Stimulated activated CD8-positive, alpha-beta memory T cell treated with anti-CD3 and anti-CD28 coated beads, Interleukin-2, amount 100 ng/mL, for 48 hours (primary cell): ENCODE measurements around the gene GOLGA2.
"Not testable (repeated sequence)": the region's sequence is repeated elsewhere in the genome, so short reads cannot be mapped to it uniquely, and the experiment has no call there.

Source experiments
- DNase-seq, 2 donors: peaks; one replicate each; pipeline ENCODE4 v3.0.0-alpha.2; 2020; ENCODE audit warnings: low read depth in 2 of 2

Gene GOLGA2

DNA sequence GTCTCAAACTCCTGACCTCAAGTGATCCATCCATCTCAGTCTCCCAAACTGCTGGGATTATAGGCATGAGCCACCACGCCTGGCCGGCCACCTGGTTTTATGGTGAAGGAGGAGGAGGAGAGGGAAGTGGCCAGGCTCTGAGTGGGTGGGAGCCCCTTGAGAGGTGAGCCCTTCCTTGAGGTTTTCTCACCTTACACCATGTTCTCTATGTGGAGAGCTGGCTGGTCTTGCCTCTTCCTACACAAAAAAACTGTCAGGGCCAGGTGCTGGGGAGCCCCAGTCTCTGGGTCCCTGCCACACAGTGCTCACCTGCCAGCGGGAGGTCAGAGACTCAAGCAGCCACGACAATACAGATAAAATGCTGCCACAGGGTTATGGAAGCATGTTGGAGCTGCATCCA, 18.3 kb upstream of the GOLGA2 start:
- no peak for DNase-seq

DNA sequence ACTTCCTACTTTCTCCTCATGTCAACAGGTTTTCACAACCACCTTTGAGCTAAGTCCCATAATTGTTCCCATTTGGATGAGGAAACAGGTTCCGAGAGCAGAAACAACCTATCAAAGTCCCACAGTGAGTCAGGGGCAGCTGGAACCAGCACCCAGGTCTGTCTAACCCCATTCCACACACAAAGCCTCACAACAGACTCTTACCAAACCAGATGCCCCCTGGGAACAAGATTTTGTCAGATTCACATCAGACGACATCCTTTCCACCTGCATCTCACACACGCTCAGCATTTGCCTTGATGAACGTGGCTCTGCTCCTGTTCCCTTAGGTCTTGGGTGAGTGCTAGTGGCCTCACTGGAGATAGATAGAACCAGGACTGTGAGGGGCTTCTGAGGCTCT, 17.3 kb upstream of the GOLGA2 start:
- DNase-seq, result no peak

DNA sequence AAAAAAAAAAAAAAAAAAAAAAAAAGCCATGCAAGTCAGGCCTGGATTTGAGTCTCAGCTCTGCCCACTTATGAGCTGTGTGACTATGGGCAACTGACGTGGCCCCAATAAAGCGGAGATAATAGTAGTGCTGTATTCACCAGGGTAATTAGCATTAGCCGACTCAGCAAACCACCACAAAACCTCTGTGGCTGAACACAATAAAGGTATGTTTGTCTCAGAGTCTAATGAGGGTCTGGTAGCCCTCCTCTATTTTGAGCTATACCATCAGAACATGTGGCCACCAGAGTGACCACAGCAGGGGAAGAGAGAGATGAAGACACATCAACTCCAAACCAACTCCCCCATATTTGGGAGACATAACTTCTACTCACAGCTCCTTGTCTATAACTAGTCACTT, 16.2 kb upstream of the GOLGA2 start:
- no peak for DNase-seq

DNA sequence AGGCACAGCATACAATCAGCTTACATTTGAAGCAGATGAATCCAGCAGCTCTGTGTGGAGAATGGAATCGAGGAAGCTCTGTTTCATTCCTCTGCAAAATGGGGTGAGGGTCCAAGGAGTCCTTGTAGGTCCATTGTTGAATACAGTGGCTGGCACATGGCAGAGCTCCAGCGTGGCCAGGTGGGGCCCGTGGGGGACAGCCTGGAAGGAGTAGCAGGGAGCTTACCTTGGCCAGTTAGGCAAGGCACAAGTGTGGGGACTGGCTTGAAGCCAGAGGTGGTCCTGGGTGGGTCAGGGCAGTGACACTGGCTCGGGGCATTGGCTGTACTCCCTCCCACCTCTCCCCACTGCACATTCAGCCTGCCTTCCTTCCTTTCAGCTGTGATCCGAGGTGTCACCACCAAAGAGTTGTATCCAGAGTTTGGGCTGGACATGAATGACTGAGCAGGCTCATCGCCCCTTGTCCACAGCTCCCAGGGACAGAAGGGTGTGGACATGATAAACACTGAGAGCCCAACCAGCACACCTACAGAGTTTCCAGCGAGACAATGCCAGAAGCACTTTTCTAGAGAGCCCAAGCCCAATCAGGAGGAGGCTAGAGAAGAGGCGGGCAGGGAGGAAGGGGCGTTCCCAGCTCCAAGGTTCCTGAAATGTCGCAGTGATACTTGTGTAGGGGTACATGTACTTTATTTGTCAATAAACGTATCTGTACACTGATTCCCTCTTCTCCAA, 12.6 kb upstream of the GOLGA2 start:
- no peak for DNase-seq

DNA sequence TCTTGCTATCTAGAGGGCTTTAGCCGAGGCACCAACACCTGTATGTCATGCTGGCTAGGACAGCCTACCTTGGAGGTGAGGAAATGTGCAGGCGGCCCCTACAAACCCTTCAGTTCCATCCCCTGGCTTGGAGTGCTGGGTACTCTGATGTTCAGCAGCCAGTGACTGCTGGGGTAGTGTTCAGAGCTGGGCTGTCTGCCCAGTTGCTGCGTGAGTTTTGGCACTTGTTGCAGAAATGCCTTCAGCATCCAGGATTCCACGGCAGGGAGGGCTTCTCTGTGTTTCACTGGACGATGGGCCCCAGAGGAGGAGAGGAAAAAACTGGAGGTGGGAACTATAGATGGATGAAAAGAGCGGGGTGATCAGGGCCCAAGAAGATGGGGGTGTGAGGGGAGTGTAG, 10.6 kb upstream of the GOLGA2 start:
- DNase-seq, result no peak

DNA sequence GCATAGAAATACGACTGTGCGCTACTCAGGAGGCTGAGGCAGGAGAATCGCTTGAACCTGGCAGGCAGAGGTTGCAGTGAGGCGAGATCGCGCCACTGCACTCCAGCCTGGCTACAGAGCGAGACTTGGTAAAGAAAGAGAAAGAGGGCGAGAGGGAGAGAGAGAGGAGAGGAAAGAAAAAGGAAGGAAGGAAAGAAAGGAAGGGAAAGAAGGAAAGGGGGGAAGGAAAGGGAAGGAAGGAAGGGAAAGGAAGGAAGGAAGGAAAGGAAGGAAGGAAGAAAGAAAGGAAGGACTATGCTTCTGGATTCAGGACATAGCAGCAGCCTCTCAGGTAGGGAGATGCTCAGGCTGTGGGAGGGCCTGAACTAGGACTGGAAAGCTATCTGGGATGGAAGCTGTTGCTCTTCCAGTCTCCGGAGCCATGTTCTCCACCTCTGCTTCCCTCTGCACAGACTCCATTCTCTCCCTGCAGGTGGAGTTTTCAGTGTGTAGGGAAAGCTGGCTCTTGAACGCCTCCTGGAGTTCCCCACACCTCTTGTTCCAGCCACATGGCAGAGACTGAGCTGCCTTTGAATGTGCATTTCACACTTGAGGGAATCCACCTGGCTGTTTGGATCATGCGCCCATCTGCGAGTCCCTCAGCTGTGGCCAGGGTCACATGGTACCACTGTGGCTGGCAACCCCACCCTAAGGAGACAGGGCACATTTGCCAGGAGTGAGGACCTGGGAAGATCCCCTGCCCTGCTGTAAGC, 9.4 kb upstream of the GOLGA2 start:
- DNase-seq, result no peak

DNA sequence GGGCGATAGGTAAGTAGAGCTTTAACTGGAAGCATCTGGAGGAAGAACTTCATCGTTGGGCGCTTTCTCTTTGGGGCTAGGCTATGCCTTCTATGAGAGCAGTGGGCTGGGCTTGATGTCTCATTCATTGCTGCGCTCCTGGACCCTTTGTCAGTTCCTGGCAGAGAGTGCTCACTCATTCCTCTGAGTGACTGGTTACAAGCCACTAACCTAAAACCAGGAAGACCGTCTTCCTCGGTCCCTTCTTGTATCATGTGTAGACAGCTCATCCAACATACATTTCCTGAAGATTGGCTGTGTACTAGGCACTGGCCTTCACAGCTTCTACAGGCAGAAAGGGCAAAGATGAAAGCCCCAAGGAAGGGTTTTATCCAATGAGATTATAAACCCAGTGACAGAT, 6.7 kb upstream of the GOLGA2 start:
- DNase-seq, result no peak

DNA sequence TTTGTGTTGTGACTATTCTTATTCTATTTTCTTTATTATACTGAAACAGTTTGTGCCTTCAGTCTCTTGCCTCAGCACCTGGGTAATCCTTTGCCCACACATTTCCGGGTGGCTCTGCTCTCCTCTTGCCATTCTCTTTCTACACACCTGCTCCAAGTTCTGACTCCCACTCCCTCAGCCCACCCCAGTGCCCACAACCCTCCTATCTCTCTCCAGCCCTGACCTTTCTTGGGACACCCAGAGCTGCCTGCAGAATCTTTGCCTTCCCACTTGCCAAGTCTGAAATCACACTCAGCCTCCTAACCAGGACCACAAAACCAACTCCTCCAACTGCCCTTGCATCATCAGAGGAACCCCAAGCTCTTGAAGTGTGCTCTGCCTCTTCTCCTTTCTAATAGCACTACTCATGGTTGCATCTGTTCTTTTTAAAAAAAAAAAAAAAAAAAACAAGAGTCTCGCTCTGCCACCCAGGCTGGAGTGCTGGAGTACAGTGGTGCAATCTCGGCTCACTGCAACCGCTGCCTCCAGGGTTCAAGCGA, 4.3 kb upstream of the GOLGA2 start:
- no peak for DNase-seq

DNA sequence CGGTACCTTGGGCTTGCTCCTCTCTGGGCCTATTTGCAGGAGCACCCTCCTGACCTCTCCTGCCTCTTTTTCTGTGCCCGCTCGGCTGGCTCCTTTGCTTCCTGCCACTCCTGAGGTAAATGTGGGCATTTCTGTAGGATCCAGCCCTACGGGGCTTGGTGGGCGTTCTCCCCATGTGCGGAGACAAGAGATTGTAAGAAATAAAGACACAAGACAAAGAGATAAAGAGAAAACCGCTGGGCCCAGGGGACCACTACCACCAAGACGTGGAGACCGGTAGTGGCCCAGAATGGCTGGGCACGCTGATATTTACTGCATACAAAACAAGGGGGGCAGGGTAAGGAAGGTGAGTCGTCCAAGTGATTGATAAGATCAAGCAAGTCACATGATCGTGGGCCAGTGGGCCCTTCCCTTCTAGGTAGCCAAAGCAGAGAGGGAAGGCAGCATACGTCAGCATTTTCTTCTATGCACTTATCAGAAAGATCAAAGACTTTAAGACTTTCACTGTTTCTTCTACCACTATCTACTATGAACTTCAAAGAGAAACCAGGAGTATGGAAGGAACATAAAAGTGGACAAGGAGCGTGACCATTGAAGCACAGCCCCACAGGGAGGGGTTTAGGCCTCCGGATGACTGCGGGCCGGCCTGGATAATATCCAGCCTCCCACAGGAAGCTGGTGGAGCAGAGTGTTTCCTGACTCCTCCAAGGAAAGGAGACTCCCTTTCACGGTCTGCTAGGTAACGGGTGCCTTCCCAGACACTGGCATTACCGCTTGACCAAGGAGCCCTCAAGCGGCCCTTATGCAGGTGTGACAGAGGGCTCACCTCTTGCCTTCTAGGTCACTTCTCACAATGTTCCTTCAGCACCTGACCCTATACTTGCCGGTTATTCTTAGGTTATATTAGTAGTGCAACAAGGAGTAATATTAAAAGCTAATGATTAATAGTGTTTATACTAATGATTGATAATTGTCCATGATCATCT, 3.6 kb upstream of the GOLGA2 start:
- not testable (repeated sequence) for DNase-seq

DNA sequence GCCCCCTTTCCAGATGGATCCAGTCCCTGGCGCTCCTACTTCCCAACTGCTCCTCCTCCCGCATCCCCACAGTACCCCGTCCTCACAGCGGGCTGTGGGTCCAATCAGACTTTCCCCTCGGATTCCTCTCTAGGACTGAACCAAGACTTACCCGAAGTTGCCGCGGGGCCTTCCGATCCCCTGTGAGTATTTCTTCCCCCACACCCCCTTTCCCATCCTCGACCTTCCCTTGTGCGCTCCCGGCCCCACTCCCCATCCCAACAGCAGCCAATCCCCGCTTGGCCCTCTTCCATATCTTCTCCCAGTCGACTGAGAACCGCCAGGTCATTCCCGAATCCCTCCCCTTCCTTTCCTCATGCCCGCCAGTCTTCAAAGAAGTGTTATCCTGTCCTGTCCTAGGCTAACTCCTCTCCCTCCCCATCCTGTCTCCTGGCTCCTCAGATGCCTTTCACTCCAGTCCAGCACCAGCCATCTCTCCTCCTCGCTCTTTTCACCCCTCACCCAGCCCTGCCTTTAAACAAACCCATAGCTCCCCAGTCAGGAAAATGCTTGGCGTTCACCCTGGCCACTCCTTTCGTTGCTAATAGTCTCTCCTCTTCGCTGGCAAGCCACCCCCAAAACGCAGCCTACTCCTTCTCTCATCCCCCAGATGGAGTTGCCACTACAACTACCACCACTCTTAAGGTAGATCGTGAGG, 915 bp upstream of the GOLGA2 start:
- DNase-seq, result no peak

DNA sequence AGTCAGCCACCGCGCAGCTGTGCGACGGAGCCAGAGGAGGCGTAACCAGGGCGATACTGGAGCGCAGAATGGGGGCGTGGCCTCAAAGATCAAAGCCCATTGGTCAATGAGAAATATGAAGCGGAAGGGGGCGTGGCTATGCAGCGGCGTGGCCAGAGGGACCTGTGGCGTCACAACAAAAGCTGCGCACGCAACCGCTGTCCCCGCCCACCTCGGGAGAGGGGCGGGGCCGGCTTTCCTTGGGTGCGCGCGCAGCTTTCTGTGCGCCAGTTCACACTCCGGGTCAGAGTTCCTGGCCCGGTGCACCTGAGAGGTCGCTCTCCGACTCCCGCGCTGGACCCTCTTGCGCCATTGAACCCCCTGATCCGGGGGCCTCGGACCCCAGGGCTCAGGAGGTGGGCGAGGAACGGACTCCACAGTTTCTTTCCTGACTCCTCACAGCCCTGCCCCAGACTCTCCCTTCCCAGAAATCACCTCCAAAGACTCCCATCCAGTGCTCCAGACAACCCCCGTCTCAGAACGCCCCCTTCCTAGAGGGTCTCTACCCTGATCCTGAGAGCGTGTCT, 284 bp upstream of the GOLGA2 start, which contains the start of gene SWI5:
Gene SWI5 (plus strand): TSS at position 269 of the 566 bp plus-strand sequence.
- peak; percentile 100 for DNase-seq

DNA sequence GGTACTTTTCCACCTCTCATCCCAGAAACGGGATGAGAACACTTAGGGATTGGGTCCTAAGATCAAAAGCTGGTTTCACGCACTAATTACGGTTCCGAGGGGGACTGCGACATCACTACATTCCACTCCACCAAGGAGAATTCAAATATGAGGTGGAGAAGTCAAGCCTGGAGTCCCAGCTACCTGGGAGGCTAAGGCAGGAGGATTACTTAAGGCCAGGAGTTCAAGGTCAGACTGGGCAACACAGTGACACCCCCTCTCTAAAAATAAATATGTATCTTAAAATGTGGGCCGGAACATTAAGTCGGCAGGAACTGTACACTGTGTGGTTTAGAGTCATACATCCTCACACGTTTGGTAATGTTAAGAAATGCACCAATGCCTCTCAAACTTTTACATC, 1.6 kb downstream of the GOLGA2 start:
- no peak for DNase-seq

DNA sequence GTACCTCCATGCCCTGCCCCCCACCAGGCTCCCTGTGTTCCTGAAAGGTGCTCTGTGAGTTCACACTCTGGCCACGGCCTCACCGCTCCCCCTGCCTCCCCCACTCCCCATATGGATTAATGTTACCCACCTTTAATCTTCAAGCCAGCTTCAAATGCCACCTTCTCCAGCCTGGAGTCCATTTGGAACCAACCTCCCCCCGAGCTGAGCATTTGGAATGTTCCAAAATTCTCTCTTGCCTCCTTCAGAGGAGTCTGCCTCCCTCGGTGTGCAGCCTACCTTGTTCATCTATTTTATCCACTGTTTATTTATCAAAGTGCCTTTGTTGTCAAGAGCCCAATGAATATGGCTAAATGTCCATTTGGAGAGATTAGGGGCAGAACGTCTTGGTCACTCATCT, 4.3 kb downstream of the GOLGA2 start:
- no peak for DNase-seq

DNA sequence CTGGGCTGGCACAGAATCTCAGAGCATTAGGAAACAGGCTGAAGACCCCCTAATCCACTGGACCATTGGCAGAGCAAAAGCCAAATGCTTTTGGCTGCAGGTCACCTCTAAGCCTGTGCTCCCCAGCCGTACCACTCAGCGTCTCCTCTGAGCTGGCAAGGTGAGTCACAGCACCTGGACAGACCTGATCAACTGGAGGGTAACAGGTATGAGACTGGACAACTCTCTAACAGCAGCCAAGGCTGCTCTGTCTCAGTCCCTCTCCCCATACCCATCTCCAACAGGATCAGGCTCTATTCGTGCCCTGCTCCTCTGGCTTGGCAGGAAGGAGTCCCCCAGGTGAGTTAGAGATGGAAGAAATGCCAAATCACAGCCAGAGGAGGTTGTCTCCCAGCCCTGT, 4.7 kb downstream of the GOLGA2 start:
- DNase-seq, result no peak

DNA sequence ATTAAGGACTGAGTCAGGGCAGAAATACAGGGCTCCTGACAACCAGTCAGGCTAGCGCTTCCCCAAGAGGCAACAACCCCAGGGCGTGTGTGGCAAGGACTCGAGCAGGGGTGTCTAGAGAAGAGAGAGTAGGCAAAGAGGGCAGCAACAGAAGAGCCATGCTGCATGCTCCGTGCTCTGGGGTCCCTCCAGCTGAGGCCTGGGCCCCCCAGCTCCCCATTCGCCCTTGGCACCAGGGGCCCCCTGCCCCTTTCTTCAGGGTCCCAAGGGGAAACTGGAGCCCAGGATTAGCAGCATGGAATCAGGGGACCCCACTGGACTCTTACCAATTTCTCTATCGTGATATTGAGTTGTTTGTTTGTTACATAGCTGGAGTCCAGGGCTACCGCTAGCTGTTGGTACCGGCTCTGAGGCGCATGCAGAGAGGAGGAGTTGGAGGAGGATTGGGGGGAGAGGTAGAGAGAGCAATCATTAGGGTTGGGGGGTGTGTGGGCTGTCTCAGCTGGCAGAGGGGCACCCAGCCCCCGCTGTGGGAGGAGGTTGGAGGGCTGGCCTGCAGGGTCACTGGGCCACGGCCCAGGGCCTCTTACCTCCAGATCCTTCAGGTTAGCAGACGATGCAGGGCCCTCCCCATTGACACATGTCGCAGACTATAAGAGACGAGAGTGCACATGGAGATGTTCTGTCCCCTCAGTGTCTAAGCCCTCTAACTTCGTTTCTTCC, 8.8 kb downstream of the GOLGA2 start:
- no peak for DNase-seq

DNA sequence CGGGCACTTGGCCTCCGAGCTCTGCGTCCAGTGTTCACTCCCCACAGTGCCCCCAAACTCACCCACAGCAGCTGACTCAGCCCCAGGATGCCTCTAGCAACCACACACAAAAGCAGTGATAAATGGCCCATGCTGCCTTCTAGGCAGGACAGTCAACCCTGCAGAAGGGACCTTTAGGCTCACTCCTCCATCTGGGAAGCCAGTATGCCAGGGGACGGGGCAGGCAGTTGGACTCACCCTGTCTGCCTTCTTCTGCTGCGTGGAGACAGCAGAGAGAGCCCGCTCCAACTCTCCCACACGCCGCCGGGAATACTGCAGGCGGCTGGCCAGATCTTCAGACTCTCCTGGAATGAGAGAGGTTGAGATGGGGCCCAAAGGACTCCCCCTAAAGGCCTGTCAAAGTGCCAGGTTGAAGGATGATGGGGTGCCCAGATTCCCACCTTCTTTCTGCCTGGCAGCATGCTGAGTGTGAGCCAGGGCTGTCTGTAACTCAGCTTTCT, 10.4 kb downstream of the GOLGA2 start:
- DNase-seq, result no peak

DNA sequence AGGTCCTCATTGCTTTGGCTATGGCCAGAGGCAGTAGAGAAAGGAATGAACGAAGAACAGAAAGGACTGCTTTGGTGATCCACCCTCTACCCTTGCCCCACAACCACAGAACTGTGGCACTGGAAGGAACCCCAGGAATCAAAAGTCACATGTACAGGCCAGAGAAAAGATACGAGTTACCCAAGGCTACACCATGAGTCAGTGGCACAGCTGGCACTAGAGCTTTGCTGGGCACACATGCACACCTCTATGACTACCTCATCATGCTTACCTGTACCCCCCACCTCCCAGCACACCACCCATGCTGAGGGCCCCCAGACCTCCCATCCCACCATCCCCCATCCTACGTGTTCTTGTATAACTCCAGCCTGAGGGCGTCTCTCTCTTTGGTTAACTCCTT, 13.1 kb downstream of the GOLGA2 start:
- no peak for DNase-seq

DNA sequence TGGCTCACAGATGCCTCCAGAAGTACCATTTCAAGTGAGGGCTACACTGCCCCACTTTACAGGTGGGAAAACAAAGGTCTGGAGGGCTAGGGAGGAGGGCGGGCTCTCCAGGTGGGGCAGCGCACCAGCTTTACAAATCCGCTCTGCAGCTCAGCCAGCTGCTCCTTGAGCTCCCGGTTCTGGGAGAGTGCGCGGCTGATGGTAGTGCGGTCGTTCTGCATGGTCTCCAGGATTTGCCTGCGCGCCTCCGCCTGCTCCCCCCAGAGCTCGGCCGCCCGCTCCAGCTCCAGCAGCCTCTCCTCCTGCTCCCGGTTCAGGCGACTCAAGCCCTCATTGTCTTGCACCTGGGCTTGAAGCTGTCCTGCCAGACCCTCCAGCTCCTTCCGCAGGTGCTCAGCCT, 15.5 kb downstream of the GOLGA2 start:
- no peak for DNase-seq

DNA sequence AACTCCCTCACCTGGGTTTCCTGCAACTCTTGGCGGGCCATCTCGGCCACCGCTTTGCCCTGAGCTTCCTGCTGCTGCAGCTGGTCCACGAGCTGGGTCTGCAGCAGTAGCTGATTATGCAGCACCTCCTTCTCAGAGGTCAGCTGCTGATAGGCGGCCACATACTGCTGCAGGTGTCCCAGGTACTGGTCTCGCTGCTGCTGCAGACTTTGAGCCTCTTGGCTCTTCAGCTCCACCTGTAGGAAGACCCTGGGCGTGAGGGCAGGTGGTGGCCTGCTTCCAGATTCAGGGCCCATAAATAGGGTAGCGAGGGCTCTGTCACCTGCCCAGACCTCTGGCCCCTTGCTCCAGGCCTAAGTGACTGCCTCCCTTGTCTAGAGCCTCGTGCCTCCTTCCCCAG, 16.7 kb downstream of the GOLGA2 start:
- no peak for DNase-seq

DNA sequence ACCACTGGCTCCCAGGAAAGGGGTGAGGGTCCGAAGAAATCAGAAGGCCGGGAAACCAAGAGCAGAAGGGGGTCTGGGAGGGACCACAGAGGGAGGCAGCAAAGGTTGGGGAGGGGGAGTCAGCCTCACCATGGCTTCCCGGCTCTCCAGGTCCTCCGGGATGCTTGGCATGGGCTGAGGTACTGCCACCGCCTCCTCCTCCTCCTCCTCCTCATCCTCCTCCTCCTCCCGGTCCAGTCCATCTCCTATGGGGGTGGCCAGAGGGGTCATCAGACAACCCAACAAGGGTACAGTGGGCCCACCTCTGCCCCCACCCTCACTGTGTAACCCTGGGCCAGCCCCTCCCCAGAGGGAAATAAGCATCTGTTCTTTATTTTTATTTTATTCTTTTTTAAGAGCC, 17.5 kb downstream of the GOLGA2 start:
- DNase-seq, result no peak
